HCT116 (cell line): Measurements from ENCODE around the gene THEMIS2. TPM values are rescaled to one million over a fixed set of nuclear protein-coding genes. Genes with fewer than 3 reads are reported as not detected.

ENCODE experiments used
- ATAC-seq: fragments of 200-7000 bp; cut with Tn5 transposase; 2 replicates; pipeline ENCODE4 v1.9.1; 2020; ENCODE audit warnings: mild to moderate bottlenecking, moderate library complexity
- BruUV-seq: library from RNA; stranded (reverse); fragments of 400-500 nt; replicated peaks from 2 replicates; lab custom pipeline; 2021; lab: Mats Ljungman, UMichigan
- CTCF ChIA-PET: fragments of 300-600 bp; sonication (Branson Sonifier 250); formaldehyde crosslinking; loops from one replicate; lab custom pipeline; 2021; ENCODE audit warnings: antibody characterized with exemption; lab: Charles Lee
- POLR2A ChIA-PET: fragments of 300-600, 350-600 bp; sonication (Branson Sonifier 250); formaldehyde crosslinking; loops from one replicate; lab custom pipeline; 2021; ENCODE audit warnings: antibody characterized with exemption; lab: Charles Lee
- RAD21 ChIA-PET, 2 experiments: fragments of 300-600 bp; sonication (Branson Sonifier 250); formaldehyde crosslinking; loops; one replicate each; lab custom pipeline; 2023; ENCODE audit warnings: low total read pairs in 2 of 2; ENCODE audit not compliant: uncharacterized antibody in 2 of 2, unreplicated experiment in 2 of 2, low non-redundant PET in 1 of 2; lab: Charles Lee
- DNase-seq: peaks from one replicate; pipeline ENCODE4 v3.0.0-alpha.2; 2010; ENCODE audit warnings: low read depth, low spot score
- H2AFZ ChIP-seq: fragments of 200-600 bp; shearing (Covaris generic), sonication (generic); 2 replicates; pipeline ENCODE4 v1.6.1; 2017; ENCODE audit warnings: low read depth, mixed run types, mixed read lengths, antibody characterized with exemption, low read length; ENCODE audit not compliant: poor library complexity, severe bottlenecking
- H3K27ac ChIP-seq: 2 replicates; pipeline ENCODE4 v1.5.1; 2012; ENCODE audit warnings: low read depth, low read length
- H3K27me3 ChIP-seq: fragments of 200-600 bp; sonication (generic); 2 replicates; pipeline ENCODE4 v1.6.1; 2016; ENCODE audit warnings: mixed run types, low read length, mixed read lengths; ENCODE audit not compliant: insufficient read depth
- H3K36me3 ChIP-seq, 2 experiments: fragments of 200-500 bp in 1 of 2; fragments of 200-600 bp in 1 of 2; sonication (Bioruptor generic) in 1 of 2; sonication (generic) in 1 of 2; 2 replicates each; pipeline versions ENCODE4 v1.5.1 to v1.6.1; 2014 to 2016; ENCODE audit warnings: low read length in 2 of 2, inconsistent platforms in 1 of 2, mixed read lengths in 1 of 2, mixed run types in 1 of 2; ENCODE audit not compliant: insufficient read depth in 2 of 2, control insufficient read depth in 1 of 2
- H3K4me1 ChIP-seq, 2 experiments: fragments of 200-600 bp in 1 of 2; sonication (generic) in 1 of 2; 2 replicates each; pipeline versions ENCODE4 v1.5.1 to v1.6.1; 2012 to 2017; ENCODE audit warnings: low read length in 2 of 2, inconsistent platforms in 1 of 2, mild to moderate bottlenecking in 1 of 2, mixed read lengths in 1 of 2, mixed run types in 1 of 2, moderate library complexity in 1 of 2; ENCODE audit not compliant: insufficient read depth in 2 of 2, control insufficient read depth in 1 of 2
- H3K4me2 ChIP-seq: fragments of 200-600 bp; sonication (generic); 2 replicates; pipeline ENCODE4 v1.6.1; 2017; ENCODE audit warnings: mixed run types, low read length, mixed read lengths
- H3K4me3 ChIP-seq, 2 experiments: fragments of 200-600 bp in 1 of 2; sonication (generic) in 1 of 2; replicated peaks in 1 of 2; 2 replicates each; pipeline ENCODE4 v1.5.1; 2011 to 2016; ENCODE audit warnings: low read length in 2 of 2, control low read depth in 1 of 2, low read depth in 1 of 2, mild to moderate bottlenecking in 1 of 2, mixed read lengths in 1 of 2, mixed run types in 1 of 2
- H3K79me2 ChIP-seq: fragments of 200-600 bp; sonication (generic); 2 replicates; pipeline ENCODE4 v1.6.1; 2017; ENCODE audit warnings: mild to moderate bottlenecking, mixed run types, low read length, moderate library complexity, mixed read lengths; ENCODE audit not compliant: insufficient read depth
- H3K9ac ChIP-seq: fragments of 200-600 bp; sonication (generic); 2 replicates; pipeline ENCODE4 v1.6.1; 2016; ENCODE audit warnings: low read length, mixed read lengths
- H3K9me2 ChIP-seq: fragments of 200-600 bp; sonication (generic), shearing (Covaris generic); 2 replicates; pipeline ENCODE4 v1.6.1; 2017; ENCODE audit warnings: mixed run types, mild to moderate bottlenecking, moderate library complexity; ENCODE audit not compliant: insufficient read depth
- H3K9me3 ChIP-seq, 2 experiments: fragments of 200-500 bp in 1 of 2; fragments of 200-600 bp in 1 of 2; sonication (Bioruptor generic) in 1 of 2; sonication (generic) in 1 of 2; 2 replicates each; pipeline ENCODE4 v1.6.1; 2014 to 2017; ENCODE audit warnings: low read length in 2 of 2, mixed read lengths in 2 of 2, inconsistent platforms in 1 of 2, low read depth in 1 of 2, mild to moderate bottlenecking in 1 of 2, mixed run types in 1 of 2, moderate library complexity in 1 of 2; ENCODE audit not compliant: control insufficient read depth in 1 of 2, insufficient read depth in 1 of 2
- H4K20me1 ChIP-seq: fragments of 200-600 bp; sonication (generic), shearing (Covaris generic); 2 replicates; pipeline ENCODE4 v1.6.1; 2017; ENCODE audit warnings: mixed run types, mild to moderate bottlenecking, moderate library complexity; ENCODE audit not compliant: insufficient read depth
- CBX3 ChIP-seq: IDR thresholded peaks from 2 replicates; pipeline ENCODE4 v1.6.1; 2012; ENCODE audit warnings: low read depth
- CEBPB ChIP-seq: IDR thresholded peaks from 2 replicates; pipeline ENCODE4 v1.6.1; 2012; ENCODE audit warnings: low read depth
- CTCF ChIP-seq, 3 experiments: fragments of 200-600 bp in 1 of 3; sonication (generic) in 1 of 3; IDR thresholded peaks in 2 of 3; conservative IDR thresholded peaks in 1 of 3; 2 replicates each; pipeline ENCODE4 v1.5.1; 2012 to 2017; ENCODE audit warnings: low read depth in 2 of 3, low read length in 2 of 3, antibody characterized with exemption in 1 of 3, borderline replicate concordance in 1 of 3, control low read depth in 1 of 3, mild to moderate bottlenecking in 1 of 3, mixed read lengths in 1 of 3, mixed run types in 1 of 3, moderate library complexity in 1 of 3; ENCODE audit not compliant: insufficient read depth in 1 of 3
- EGR1 ChIP-seq: IDR thresholded peaks from 2 replicates; pipeline ENCODE4 v1.6.1; 2012; ENCODE audit warnings: low read depth
- ELF1 ChIP-seq: IDR thresholded peaks from 2 replicates; pipeline ENCODE4 v1.6.1; 2012; ENCODE audit warnings: low read depth, borderline replicate concordance
- FOSL1 ChIP-seq: IDR thresholded peaks from 2 replicates; pipeline ENCODE4 v1.6.1; 2012; ENCODE audit warnings: low read depth
- MAX ChIP-seq: IDR thresholded peaks from 2 replicates; pipeline ENCODE4 v1.6.1; 2012
- SP1 ChIP-seq: IDR thresholded peaks from 2 replicates; pipeline ENCODE4 v1.6.1; 2012; ENCODE audit warnings: low read depth
- SRF ChIP-seq: IDR thresholded peaks from 2 replicates; pipeline ENCODE4 v1.6.1; 2012; ENCODE audit warnings: low read depth
- TCF7L2 ChIP-seq: IDR thresholded peaks from 2 replicates; pipeline ENCODE4 v1.7.0; 2011; ENCODE audit warnings: borderline replicate concordance, inconsistent platforms; ENCODE audit not compliant: insufficient read depth, insufficient read length; ENCODE audit errors: extremely low read depth
- ZBTB33 ChIP-seq: IDR thresholded peaks from 2 replicates; pipeline ENCODE4 v1.6.1; 2011; ENCODE audit warnings: mild to moderate bottlenecking, low read length, moderate library complexity; ENCODE audit not compliant: insufficient replicate concordance; ENCODE audit errors: extremely low read depth
- ZNF274 ChIP-seq: fragments of 200-500 bp; sonication (Bioruptor generic); IDR thresholded peaks from 2 replicates; pipeline ENCODE4 v1.6.1; 2014; ENCODE audit warnings: mild to moderate bottlenecking, low read depth, low read length, inconsistent platforms
- intact Hi-C: fragments of 100-400 bp; cut with micrococcal nuclease; formaldehyde crosslinking; loops from 2 replicates; pipeline ENCODE4 v1.10.0; 2022
- total RNA-seq: library from RNA; stranded (reverse); gene quantifications from one replicate; pipeline ENCODE4 v1.2.1, GENCODE V29; 2021; ENCODE audit not compliant: unreplicated experiment

Gene THEMIS2
- total RNA-seq, 1 experiment from 2014 or later = 8.0 TPM

GRCh38 chr1:27884006-27884954, 11.9 kb downstream of the THEMIS2 start:
- TF ChIP-seq ELF1 (no peak), ZBTB33 (no peak), CBX3 (no peak), FOSL1 (no peak), SP1 (no peak), MAX (no peak), TCF7L2 (no peak), CTCF (IDR thresholded peaks at IDR 0.05 in 2 of 3, conservative IDR thresholded peaks at IDR 0.05 in 1 of 3; ENCODE audit: borderline replicate concordance in 1 of 3, insufficient read depth in 1 of 3, low read depth in 2 of 3, low read length in 2 of 3) (no peak), ZNF274 (no peak), SRF (no peak), EGR1 (no peak), CEBPB (no peak)
- intact Hi-C loops = no loop called here
- no TSS peak for BruUV-seq
- Histone ChIP-seq H3K36me3 (peaks cover 0 to 10% of the 10 kb centered on the region in 2 experiments; a peak in 2 of 4 replicates), H3K9me3 (no peaks in the 10 kb centered on the region), H3K79me2 (no peaks in the 10 kb centered on the region), H3K4me2 (no peak overlapping the region), H2AFZ (no peak overlapping the region), H3K4me3 (no peak overlapping the region), H3K9ac (no peak overlapping the region), H3K4me1 (no peaks in the 10 kb centered on the region), H4K20me1 (no peaks in the 10 kb centered on the region), H3K9me2 (no peaks in the 10 kb centered on the region), H3K27ac (no peak overlapping the region), H3K27me3 (no peaks in the 10 kb centered on the region)
- DNase-seq = no peak
- ATAC-seq = no peak
- CTCF ChIA-PET = no interaction called here
- RAD21 ChIA-PET = no interaction called here
- POLR2A ChIA-PET = no interaction called here
